ENCODE results near the gene FBXO17. TPM values are rescaled to one million over a fixed set of nuclear protein-coding genes. Genes with fewer than 3 reads are reported as not detected.

The FBXO17 gene
- total RNA-seq, 2 donors from 2014 or later: 0.21 to 0.43 TPM

Other genes starting within 250 kb of the FBXO17 start
- 10 to 100 TPM in 1 of 2 donors, 1 to 10 TPM in 1; 3.8 to 75.3 TPM for gene CAPN12, start 231.3 kb downstream of the FBXO17 start, total RNA-seq
- not detected for gene LGALS7, start 202.2 kb downstream of the FBXO17 start, total RNA-seq
- gene LGALS7B, start 186.5 kb downstream of the FBXO17 start, total RNA-seq: not detected
- gene LGALS4, start 162.8 kb downstream of the FBXO17 start, total RNA-seq: 1 to 10 TPM; 1.2 to 1.7 TPM
- gene ECH1, start 143.9 kb downstream of the FBXO17 start, total RNA-seq: 100 to 1,000 TPM; 162 to 183 TPM
- 100 to 1,000 TPM; 476 to 617 TPM for gene HNRNPL, start 125.8 kb downstream of the FBXO17 start, total RNA-seq
- 100 to 1,000 TPM in 1 of 2 donors, 10 to 100 TPM in 1; 92.3 to 156 TPM for gene RINL, start 97.5 kb downstream of the FBXO17 start, total RNA-seq
- 10 to 100 TPM; 37.9 to 41.2 TPM for gene SIRT2, start 76.1 kb downstream of the FBXO17 start, total RNA-seq
- gene NFKBIB, start 75.8 kb downstream of the FBXO17 start, total RNA-seq: 10 to 100 TPM; 41.2 to 68.7 TPM
- gene CCER2, start 63.6 kb downstream of the FBXO17 start, total RNA-seq: under 1 TPM; 0.24 to 0.86 TPM
- gene SARS2, start 45.0 kb downstream of the FBXO17 start, total RNA-seq: 10 to 100 TPM; 27.5 to 49.3 TPM
- gene MRPS12, start 44.8 kb downstream of the FBXO17 start, total RNA-seq: 100 to 1,000 TPM in 1 of 2 donors, 10 to 100 TPM in 1; 52.7 to 106 TPM
- under 1 TPM; 0.43 to 0.66 TPM for gene FBXO27, start 56.8 kb upstream of the FBXO17 start, total RNA-seq
- gene ACP7, start 108.6 kb upstream of the FBXO17 start, total RNA-seq: not detected
- gene PAK4, start 150.0 kb upstream of the FBXO17 start, total RNA-seq: 10 to 100 TPM; 17.8 to 18.4 TPM
- gene NCCRP1, start 221.2 kb upstream of the FBXO17 start, total RNA-seq: not detected
- not detected for gene SYCN, start 228.5 kb upstream of the FBXO17 start, total RNA-seq

Measured in activated T-helper 17 cell treated with anti-CD3 and anti-CD28 coated beads, Interleukin-2, amount 50 U/mL, for 72 hours (primary cell).